ENCODE results near the gene ANKRD36. TPM values are rescaled to one million over a fixed set of nuclear protein-coding genes. Genes with fewer than 3 reads are reported as not detected.
"Not testable (repeated sequence)": the region's sequence is repeated elsewhere in the genome, so short reads cannot be mapped to it uniquely, and the experiment has no call there.

ANKRD36 gene
- total and polyA plus RNA-seq, 2 experiments from 2014 or later: 10.7 to 21.8 TPM

- H3K9me2 ChIP-seq (ENCODE audit: insufficient read depth); H3K4me3 ChIP-seq; H3K27ac ChIP-seq (ENCODE audit: low read depth); H4K20me1 ChIP-seq (replicated peaks; ENCODE audit: insufficient read depth); H3K36me3 ChIP-seq (ENCODE audit: insufficient read depth); H3K27me3 ChIP-seq (ENCODE audit: insufficient read depth); H3K79me2 ChIP-seq (replicated peaks; ENCODE audit: insufficient read depth); H3K4me1 Mint-ChIP-seq; ATAC-seq; H3K4me3 Mint-ChIP-seq; H3K4me1 ChIP-seq (ENCODE audit: insufficient read depth); H2AFZ ChIP-seq; H3K4me2 ChIP-seq; DNase-seq (ENCODE audit: low spot score); H3K27ac Mint-ChIP-seq; H3K9me3 Mint-ChIP-seq; H3F3A ChIP-seq (replicated peaks; ENCODE audit: low read depth); H3K27me3 Mint-ChIP-seq (ENCODE audit: insufficient read depth, low read depth, poor library complexity): not testable (repeated sequence)
- H3K36me3 Mint-ChIP-seq (ENCODE audit: low read depth): peaks cover 15% of the 10 kb centered on the region
Observed at GRCh38 chr2:97080855-97081254, 32.1 kb upstream of the ANKRD36 start.

- H3F3A ChIP-seq (replicated peaks; ENCODE audit: low read depth); H3K27me3 Mint-ChIP-seq (ENCODE audit: insufficient read depth, low read depth, poor library complexity); H3K4me3 ChIP-seq; H3K4me2 ChIP-seq; H3K4me1 Mint-ChIP-seq; H3K9me3 Mint-ChIP-seq; H3K4me1 ChIP-seq (ENCODE audit: insufficient read depth); H2AFZ ChIP-seq; H3K36me3 ChIP-seq (ENCODE audit: insufficient read depth); H4K20me1 ChIP-seq (replicated peaks; ENCODE audit: insufficient read depth); H3K27ac Mint-ChIP-seq; H3K79me2 ChIP-seq (replicated peaks; ENCODE audit: insufficient read depth); H3K4me3 Mint-ChIP-seq; H3K27me3 ChIP-seq (ENCODE audit: insufficient read depth); H3K9me2 ChIP-seq (ENCODE audit: insufficient read depth); H3K27ac ChIP-seq (ENCODE audit: low read depth): not testable (repeated sequence)
- H3K36me3 Mint-ChIP-seq (ENCODE audit: low read depth): peaks cover 15% of the 10 kb centered on the region
- TF ChIP-seq CTCF (conservative IDR thresholded peaks at IDR 0.05; ENCODE audit: low read depth in 2 of 2): peak in 1 of 2 experiments; percentile 43; a peak in 2 of 4 replicates
- DNase-seq (ENCODE audit: low spot score): peak; percentile 4
- ATAC-seq: peak; percentile 76
Observed at GRCh38 chr2:97082206-97082605, 30.7 kb upstream of the ANKRD36 start.

GRCh38 chr2:97083516-97083915, 29.4 kb upstream of the ANKRD36 start:
- not testable (repeated sequence) for H3K27me3 Mint-ChIP-seq (ENCODE audit: insufficient read depth, low read depth, poor library complexity); H2AFZ ChIP-seq; H3K27me3 ChIP-seq (ENCODE audit: insufficient read depth); H3K27ac Mint-ChIP-seq; H3K27ac ChIP-seq (ENCODE audit: low read depth); ATAC-seq; H3K4me3 ChIP-seq; H3K36me3 ChIP-seq (ENCODE audit: insufficient read depth); H3K79me2 ChIP-seq (replicated peaks; ENCODE audit: insufficient read depth); H3K4me3 Mint-ChIP-seq; H4K20me1 ChIP-seq (replicated peaks; ENCODE audit: insufficient read depth); H3K4me1 ChIP-seq (ENCODE audit: insufficient read depth); H3K4me1 Mint-ChIP-seq; H3K9me2 ChIP-seq (ENCODE audit: insufficient read depth); H3K9me3 Mint-ChIP-seq; DNase-seq (ENCODE audit: low spot score); H3K4me2 ChIP-seq; H3F3A ChIP-seq (replicated peaks; ENCODE audit: low read depth)
- H3K36me3 Mint-ChIP-seq (ENCODE audit: low read depth): peaks cover 21% of the 10 kb centered on the region

- peaks cover 19% of the 10 kb centered on the region for H3K36me3 Mint-ChIP-seq (ENCODE audit: low read depth)
- not testable (repeated sequence) for H3K79me2 ChIP-seq (replicated peaks; ENCODE audit: insufficient read depth); H3K27ac ChIP-seq (ENCODE audit: low read depth); H3K9me2 ChIP-seq (ENCODE audit: insufficient read depth); H3K4me3 Mint-ChIP-seq; ATAC-seq; H3K27me3 Mint-ChIP-seq (ENCODE audit: insufficient read depth, low read depth, poor library complexity); H3K4me1 Mint-ChIP-seq; H4K20me1 ChIP-seq (replicated peaks; ENCODE audit: insufficient read depth); H3K27ac Mint-ChIP-seq; H3K36me3 ChIP-seq (ENCODE audit: insufficient read depth); DNase-seq (ENCODE audit: low spot score); H3K27me3 ChIP-seq (ENCODE audit: insufficient read depth); H3K4me1 ChIP-seq (ENCODE audit: insufficient read depth); H3F3A ChIP-seq (replicated peaks; ENCODE audit: low read depth); H3K4me2 ChIP-seq; H3K4me3 ChIP-seq; H3K9me3 Mint-ChIP-seq; H2AFZ ChIP-seq
Observed at GRCh38 chr2:97085093-97085492, 27.9 kb upstream of the ANKRD36 start.

GRCh38 chr2:97088706-97089105, 24.2 kb upstream of the ANKRD36 start:
- H2AFZ ChIP-seq; DNase-seq (ENCODE audit: low spot score); H3K4me1 ChIP-seq (ENCODE audit: insufficient read depth); H3K9me3 Mint-ChIP-seq; H3K4me3 ChIP-seq; H3F3A ChIP-seq (replicated peaks; ENCODE audit: low read depth); H3K4me1 Mint-ChIP-seq; ATAC-seq; H3K27me3 ChIP-seq (ENCODE audit: insufficient read depth); H3K79me2 ChIP-seq (replicated peaks; ENCODE audit: insufficient read depth); H3K27ac ChIP-seq (ENCODE audit: low read depth); H3K4me3 Mint-ChIP-seq; H3K36me3 ChIP-seq (ENCODE audit: insufficient read depth); H4K20me1 ChIP-seq (replicated peaks; ENCODE audit: insufficient read depth); H3K27ac Mint-ChIP-seq; H3K27me3 Mint-ChIP-seq (ENCODE audit: insufficient read depth, low read depth, poor library complexity); H3K4me2 ChIP-seq; H3K9me2 ChIP-seq (ENCODE audit: insufficient read depth): not testable (repeated sequence)
- peaks cover 11% of the 10 kb centered on the region for H3K36me3 Mint-ChIP-seq (ENCODE audit: low read depth)

GRCh38 chr2:97092946-97093345, 20.0 kb upstream of the ANKRD36 start:
- not testable (repeated sequence) for H3F3A ChIP-seq (replicated peaks; ENCODE audit: low read depth); ATAC-seq; H2AFZ ChIP-seq; H3K9me2 ChIP-seq (ENCODE audit: insufficient read depth); H3K27me3 ChIP-seq (ENCODE audit: insufficient read depth); H3K4me1 ChIP-seq (ENCODE audit: insufficient read depth); H3K9me3 Mint-ChIP-seq; H3K36me3 ChIP-seq (ENCODE audit: insufficient read depth); H3K4me3 ChIP-seq; H3K36me3 Mint-ChIP-seq (ENCODE audit: low read depth); DNase-seq (ENCODE audit: low spot score); H3K79me2 ChIP-seq (replicated peaks; ENCODE audit: insufficient read depth); H3K4me2 ChIP-seq; H3K27me3 Mint-ChIP-seq (ENCODE audit: insufficient read depth, low read depth, poor library complexity); H3K27ac Mint-ChIP-seq; H3K4me3 Mint-ChIP-seq; H3K4me1 Mint-ChIP-seq; H3K27ac ChIP-seq (ENCODE audit: low read depth); H4K20me1 ChIP-seq (replicated peaks; ENCODE audit: insufficient read depth)
